Vagina (tissue), 2 donors: ENCODE results near the gene ITGA11.

Experiments
- CTCF ChIP-seq, 3 experiments: fragments of 450-650 bp in 2 of 3; fragments of 200-600 bp in 1 of 3; sonication (generic) in 1 of 3; IDR thresholded peaks; one replicate each; pipeline ENCODE4 v1.5.1; 2017 to 2019; ENCODE audit warnings: antibody characterized with exemption in 3 of 3, mild to moderate bottlenecking in 2 of 3, moderate library complexity in 2 of 3
- POLR2A ChIP-seq, 2 donors: fragments of 450-650 bp; IDR thresholded peaks; one replicate each; pipeline ENCODE4 v1.6.1; 2017; ENCODE audit warnings: antibody characterized with exemption in 2 of 2, mild to moderate bottlenecking in 2 of 2, moderate library complexity in 2 of 2

- TF ChIP-seq POLR2A (IDR thresholded peaks at IDR 0.05) (no peak), CTCF (IDR thresholded peaks at IDR 0.05) (no peak)
Observed at GRCh38 chr15:68289621-68290352, 142.2 kb downstream of the ITGA11 start.
